Activated T-helper 1 cell treated with anti-CD3 and anti-CD28 coated beads, Interleukin-12 subunit alpha, Interleukin-12 subunit beta, Interleukin-2, Interleukin-4 antibody, amounts not matched to agents 30 ng/mL and 10 ng/mL and 1 ng/mL, durations not matched to agents 14 hours and 24 hours and 36 hours (primary cell): ENCODE data around the gene RNF167. TPM values are rescaled to one million over a fixed set of nuclear protein-coding genes. Genes with fewer than 3 reads are reported as not detected.
A peak's percentile ranks its signal among the peaks of the same experiment; 100 is the strongest.

Experiments used
- DNase-seq: peaks from one replicate; pipeline ENCODE4 v3.0.0; 2021; ENCODE audit warnings: low spot score
- H3K27ac Mint-ChIP-seq: one replicate; pipeline ENCODE4 v1.8.0; 2021; ENCODE audit warnings: mild to moderate bottlenecking, mixed read lengths
- H3K27me3 Mint-ChIP-seq: one replicate; pipeline ENCODE4 v1.8.0; 2022; ENCODE audit warnings: mild to moderate bottlenecking, moderate library complexity, mixed read lengths; ENCODE audit not compliant: insufficient read depth
- H3K36me3 Mint-ChIP-seq: one replicate; pipeline ENCODE4 v1.8.0; 2021; ENCODE audit warnings: low read depth, mixed read lengths
- H3K4me1 Mint-ChIP-seq: one replicate; pipeline ENCODE4 v1.8.0; 2021; ENCODE audit warnings: low read depth, mixed read lengths
- H3K4me3 Mint-ChIP-seq: one replicate; pipeline ENCODE4 v1.8.0; 2021; ENCODE audit warnings: mild to moderate bottlenecking, moderate library complexity, mixed read lengths
- H3K9me3 Mint-ChIP-seq: one replicate; pipeline ENCODE4 v1.8.0; 2021; ENCODE audit warnings: mixed read lengths
- intact Hi-C: fragments of 100-400 bp; cut with micrococcal nuclease; formaldehyde crosslinking; loops from one replicate; pipeline ENCODE4 v1.15.1; 2024
- total RNA-seq: library from RNA; stranded (reverse); gene quantifications from 2 replicates; pipeline ENCODE4 v1.2.3, GENCODE V29; 2022

The RNF167 gene
- total RNA-seq, 1 donor from 2014 or later: 138 TPM

DNA sequence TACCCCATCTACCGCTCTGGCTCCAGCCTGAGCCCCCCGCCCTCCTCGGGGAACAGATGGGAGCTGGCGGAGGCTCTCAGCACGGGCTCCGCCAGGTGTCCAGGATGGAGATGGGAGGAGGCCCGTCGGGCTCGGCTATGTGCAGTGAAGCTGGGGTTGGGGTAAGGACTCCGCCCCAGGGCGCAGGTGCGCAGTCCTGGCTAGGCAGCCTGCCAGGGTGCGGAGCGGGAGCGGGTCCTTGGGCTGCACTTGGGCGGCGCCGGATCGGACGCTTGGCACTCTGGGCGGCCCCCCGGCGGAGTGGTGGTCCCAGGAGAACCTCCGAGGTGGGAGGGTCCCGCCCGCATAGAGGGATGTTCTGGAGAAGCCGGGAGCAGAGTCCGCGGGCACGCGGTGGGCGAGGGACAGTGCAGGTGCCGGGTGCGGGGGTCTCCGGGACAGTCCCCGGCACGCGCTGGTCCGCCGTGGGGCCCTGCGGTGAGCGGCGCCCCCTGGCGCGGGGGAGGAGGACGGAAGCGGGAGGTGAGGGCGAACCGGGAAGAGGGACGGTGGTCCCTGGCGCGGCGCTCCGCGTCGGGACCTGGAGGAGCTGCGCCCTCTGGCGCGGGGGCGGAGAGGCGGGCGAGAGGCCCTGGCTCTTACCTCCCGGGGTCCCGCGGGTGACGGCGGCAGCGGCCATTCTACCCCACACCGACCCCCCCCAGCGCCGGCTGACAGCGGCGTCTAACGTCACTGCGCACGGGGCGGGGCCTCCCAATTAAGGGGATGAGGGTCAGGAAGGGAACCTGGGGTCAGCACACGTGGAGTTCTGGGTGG lies 47.1 kb downstream of the RNF167 start, which contains the start of gene CAMTA2:
TSS of gene CAMTA2 (minus strand) at position 725 of the 816 bp plus-strand sequence. CDS start 1,453 bp downstream, outside the sequence.
- Mint-ChIP-seq H3K27me3 (no peaks in the 10 kb centered on the region), H3K27ac (peak within 1 kb of the TSS; percentile 89), H3K9me3 (no peaks in the 10 kb centered on the region), H3K4me3 (peak within 1 kb of the TSS; percentile 95), H3K4me1 (peaks cover 39% of the 10 kb centered on the region), H3K36me3 (peaks cover 39% of the 10 kb centered on the region)
- DNase-seq: peak; percentile 82
- intact Hi-C loops: loop anchor here (1.0 to 2.0 kb wide), 4 partner anchors 10 to 44 kb away; partner anchors contain the start of genes INCA1, KIF1C and SPAG7

- H3K4me1 Mint-ChIP-seq: peaks cover 39% of the 10 kb centered on the region
- no peaks in the 10 kb centered on the region for H3K9me3 Mint-ChIP-seq
- H3K27me3 Mint-ChIP-seq: no peaks in the 10 kb centered on the region
- intact Hi-C loops: loop anchor here (1.0 to 2.0 kb wide), 5 partner anchors 8 to 43 kb away; partner anchors contain the start of genes INCA1, KIF1C and SPAG7
- H3K27ac Mint-ChIP-seq: peak overlapping the region; percentile 89
- DNase-seq: no peak
- peaks cover 32% of the 10 kb centered on the region for H3K36me3 Mint-ChIP-seq
- H3K4me3 Mint-ChIP-seq: peak overlapping the region; percentile 95
These were observed 47.9 kb downstream of the RNF167 start for GRCh38 chr17:4987767-4988567.

- peaks cover 16% of the 10 kb centered on the region for H3K4me1 Mint-ChIP-seq
- H3K9me3 Mint-ChIP-seq: no peaks in the 10 kb centered on the region
- H3K27ac Mint-ChIP-seq: no peak overlapping the region
- DNase-seq: no peak
- H3K27me3 Mint-ChIP-seq: peaks cover 8% of the 10 kb centered on the region
- no peak overlapping the region for H3K4me3 Mint-ChIP-seq
- H3K36me3 Mint-ChIP-seq: peaks cover 13% of the 10 kb centered on the region
- intact Hi-C loops: no loop called here
These were observed 54.1 kb downstream of the RNF167 start for GRCh38 chr17:4994081-4994595.

Other genes starting within 250 kb of the RNF167 start
- gene PELP1, start 236.1 kb upstream of the RNF167 start, total RNA-seq: 130 and 145 TPM in 2 replicates
- 202 and 204 TPM in 2 replicates for gene ARRB2, start 229.6 kb upstream of the RNF167 start, total RNA-seq
- 21.9 and 23.7 TPM in 2 replicates for gene MED11, start 208.8 kb upstream of the RNF167 start, total RNA-seq
- 0.18 TPM in 1 of 2 replicates, not detected in the other for gene ZMYND15, start 200.4 kb upstream of the RNF167 start, total RNA-seq
- gene CXCL16, start 200.3 kb upstream of the RNF167 start, total RNA-seq: 3.7 and 7.0 TPM in 2 replicates
- gene TM4SF5, start 168.4 kb upstream of the RNF167 start, total RNA-seq: not detected in 2 replicates
- not detected in 2 replicates for gene VMO1, start 153.9 kb upstream of the RNF167 start, total RNA-seq
- not detected in 2 replicates for gene GLTPD2, start 151.3 kb upstream of the RNF167 start, total RNA-seq
- 205 and 208 TPM in 2 replicates for gene PSMB6, start 144.1 kb upstream of the RNF167 start, total RNA-seq
- gene PLD2, start 133.1 kb upstream of the RNF167 start, total RNA-seq: 16.7 and 22.2 TPM in 2 replicates
- gene MINK1, start 106.9 kb upstream of the RNF167 start, total RNA-seq: 66.5 and 67.5 TPM in 2 replicates
- gene C17orf107, start 40.7 kb upstream of the RNF167 start, total RNA-seq: 1.3 and 1.8 TPM in 2 replicates
- gene CHRNE, start 37.2 kb upstream of the RNF167 start, total RNA-seq: 0.52 and 0.61 TPM in 2 replicates
- gene GP1BA, start 8.0 kb upstream of the RNF167 start, total RNA-seq: not detected in 2 replicates
- 111 and 116 TPM in 2 replicates for gene SLC25A11, start 222 bp upstream of the RNF167 start, total RNA-seq
- 1,423 and 1,429 TPM in 2 replicates for gene PFN1, start 8.3 kb downstream of the RNF167 start, total RNA-seq
- 42.5 and 44.5 TPM in 2 replicates for gene ENO3, start 10.9 kb downstream of the RNF167 start, total RNA-seq
- 66.5 and 69.5 TPM in 2 replicates for gene SPAG7, start 27.5 kb downstream of the RNF167 start, total RNA-seq
- gene CAMTA2, start 47.4 kb downstream of the RNF167 start, total RNA-seq: 98.5 and 103 TPM in 2 replicates
- gene INCA1, start 57.3 kb downstream of the RNF167 start, total RNA-seq: 0.34 and 0.37 TPM in 2 replicates
- 68.4 and 71.3 TPM in 2 replicates for gene KIF1C, start 57.7 kb downstream of the RNF167 start, total RNA-seq
- 0.20 and 0.23 TPM in 2 replicates for gene SLC52A1, start 95.2 kb downstream of the RNF167 start, total RNA-seq
- gene ZFP3, start 138.2 kb downstream of the RNF167 start, total RNA-seq: 1.9 and 2.0 TPM in 2 replicates
- 17.3 and 19.3 TPM in 2 replicates for gene ZNF232, start 171.6 kb downstream of the RNF167 start, total RNA-seq
- 0.03 and 0.05 TPM in 2 replicates for gene USP6, start 175.8 kb downstream of the RNF167 start, total RNA-seq